Testis (tissue), 2 donors: ENCODE results near the gene IGF1R.

Experiments
- CTCF ChIP-seq, 3 experiments: fragments of 450-650 bp in 2 of 3; fragments of 200-600 bp in 1 of 3; sonication (generic) in 1 of 3; IDR thresholded peaks; one replicate each; pipeline ENCODE4 v1.5.1; 2016 to 2019; ENCODE audit warnings: antibody characterized with exemption in 3 of 3, mild to moderate bottlenecking in 2 of 3, moderate library complexity in 1 of 3
- POLR2A ChIP-seq: fragments of 450-650 bp; IDR thresholded peaks from one replicate; pipeline ENCODE4 v1.6.1; 2017; ENCODE audit warnings: antibody characterized with exemption, mild to moderate bottlenecking, moderate library complexity

GRCh38 chr15:98626153-98626552 is 22.2 kb upstream of the IGF1R start:
- no peak for TF ChIP-seq CTCF (IDR thresholded peaks at IDR 0.05)
- no peak for TF ChIP-seq POLR2A
